ENCODE results near the gene SGPL1. TPM values are rescaled to one million over a fixed set of nuclear protein-coding genes. Genes with fewer than 3 reads are reported as not detected.

Gene SGPL1
- total and polyA plus RNA-seq, 2 experiments from 2014 or later = 12.0 to 42.7 TPM

DNA sequence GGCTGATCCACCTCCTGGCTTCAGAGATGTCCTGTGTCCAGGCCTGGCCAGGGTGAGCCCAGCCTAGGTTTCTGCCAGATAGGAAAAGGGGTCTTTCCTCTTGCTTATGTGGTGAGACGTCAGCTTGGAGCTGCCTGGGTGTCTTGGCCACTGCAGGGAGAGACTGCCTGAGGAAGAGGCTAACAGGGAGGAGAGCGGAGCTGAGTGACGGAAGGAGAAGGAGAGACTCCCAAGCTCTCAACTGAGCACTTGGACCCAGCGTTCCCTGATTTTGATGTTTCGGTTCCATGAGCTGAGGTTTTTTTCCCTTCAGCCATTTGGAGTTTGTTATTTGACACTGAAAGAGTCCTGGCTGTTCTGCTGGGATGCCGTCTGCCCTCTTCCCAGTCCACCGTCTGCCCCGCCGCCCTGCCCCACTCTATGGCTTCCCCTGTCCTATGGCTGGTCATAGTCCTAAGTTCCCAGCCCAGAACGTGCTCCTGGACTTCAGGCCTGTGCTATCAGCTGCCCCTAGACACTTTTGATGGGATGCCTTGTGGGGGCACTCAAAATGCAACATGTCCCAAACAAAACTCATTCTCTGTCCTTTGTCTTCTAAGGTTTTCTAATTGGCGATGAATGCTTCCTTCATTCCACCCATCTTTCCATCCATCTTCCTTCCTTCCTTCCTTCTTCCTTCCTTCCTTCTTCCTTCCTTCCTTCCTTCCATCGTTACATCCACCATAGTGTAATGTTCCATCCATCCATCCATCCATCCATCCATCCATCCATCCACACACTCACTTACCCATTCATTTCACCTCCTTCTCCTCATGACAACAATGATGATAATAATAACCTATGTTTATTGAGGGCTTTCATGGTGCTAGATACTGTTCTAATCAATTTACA lies 92.9 kb downstream of the SGPL1 start (continued):
- TF ChIP-seq ETS1 (IDR thresholded peaks at IDR 0.05) (no peak), NANOG (IDR thresholded peaks at IDR 0.05; ENCODE audit: borderline replicate concordance) (no peak)

GRCh38 chr10:70909326-70909935 lies 93.7 kb downstream of the SGPL1 start:
- H3K79me2 ChIP-seq (replicated peaks; ENCODE audit: insufficient read depth) = no peaks in the 10 kb centered on the region
- no peaks in the 10 kb centered on the region for H3K27me3 ChIP-seq (ENCODE audit: insufficient read depth)
- no peak overlapping the region for H3K4me3 Mint-ChIP-seq
- H3F3A ChIP-seq (replicated peaks; ENCODE audit: low read depth) = no peaks in the 10 kb centered on the region
- H3K4me1 Mint-ChIP-seq = no peaks in the 10 kb centered on the region; the same call in 2 of the 3 replicates
- peaks cover 3% of the 10 kb centered on the region; the same call in 2 of the 3 replicates for H3K9me3 Mint-ChIP-seq
- H2AFZ ChIP-seq = no peak overlapping the region
- H3K27me3 Mint-ChIP-seq (ENCODE audit: insufficient read depth, low read depth, poor library complexity) = peaks cover 12% of the 10 kb centered on the region
- H3K4me3 ChIP-seq = no peak overlapping the region
- no peaks in the 10 kb centered on the region for H4K20me1 ChIP-seq (replicated peaks; ENCODE audit: insufficient read depth)
- no peak overlapping the region for H3K27ac Mint-ChIP-seq
- no peaks in the 10 kb centered on the region for H3K9me2 ChIP-seq (ENCODE audit: insufficient read depth)
- H3K36me3 Mint-ChIP-seq (ENCODE audit: low read depth) = no peaks in the 10 kb centered on the region
- DNase-seq (ENCODE audit: low spot score) = no peak
- no peak overlapping the region for H3K27ac ChIP-seq (ENCODE audit: low read depth)
- no peak for ATAC-seq
- no peaks in the 10 kb centered on the region for H3K4me1 ChIP-seq (ENCODE audit: insufficient read depth)
- H3K36me3 ChIP-seq (ENCODE audit: insufficient read depth) = no peaks in the 10 kb centered on the region
- no peak overlapping the region for H3K4me2 ChIP-seq
- TF ChIP-seq REST (IDR thresholded peaks at IDR 0.05; ENCODE audit: unreplicated experiment) (no peak), ZNF114 (CRISPR knock-in tag; IDR thresholded peaks at IDR 0.05) (no peak), ETS1 (IDR thresholded peaks at IDR 0.05) (no peak), EZH2 (IDR thresholded peaks at IDR 0.05; ENCODE audit: low read depth, unreplicated experiment) (no peak), POLR2AphosphoS5 (IDR thresholded peaks at IDR 0.05; ENCODE audit: low read depth) (no peak), ZNF462 (CRISPR knock-in tag; IDR thresholded peaks at IDR 0.05) (no peak), ZNF331 (CRISPR knock-in tag; IDR thresholded peaks at IDR 0.05; ENCODE audit: low read depth) (no peak), NANOG (IDR thresholded peaks at IDR 0.05; ENCODE audit: borderline replicate concordance) (no peak), STAT1 (IDR thresholded peaks at IDR 0.05; ENCODE audit: unreplicated experiment) (no peak)

Measured in GM23338 (cell line).